Body of pancreas (tissue), 4 donors: Measurements from ENCODE around the gene CRP.

Experiments used
- POLR2A ChIP-seq, 3 donors: fragments of 450-650 bp; IDR thresholded peaks; one replicate each; pipeline ENCODE4 v1.6.1; 2016; ENCODE audit warnings: antibody characterized with exemption in 3 of 3, mild to moderate bottlenecking in 2 of 3
- TF ChIP-seq, protein P1 (sequence below), 7 experiments: fragments of 450-650 bp in 4 of 7; fragments of 200-600 bp in 3 of 7; sonication (generic) in 3 of 7; IDR thresholded peaks; one replicate each; pipeline ENCODE4 v1.5.1; 2016 to 2019; ENCODE audit warnings: antibody characterized with exemption in 7 of 7

DNA sequence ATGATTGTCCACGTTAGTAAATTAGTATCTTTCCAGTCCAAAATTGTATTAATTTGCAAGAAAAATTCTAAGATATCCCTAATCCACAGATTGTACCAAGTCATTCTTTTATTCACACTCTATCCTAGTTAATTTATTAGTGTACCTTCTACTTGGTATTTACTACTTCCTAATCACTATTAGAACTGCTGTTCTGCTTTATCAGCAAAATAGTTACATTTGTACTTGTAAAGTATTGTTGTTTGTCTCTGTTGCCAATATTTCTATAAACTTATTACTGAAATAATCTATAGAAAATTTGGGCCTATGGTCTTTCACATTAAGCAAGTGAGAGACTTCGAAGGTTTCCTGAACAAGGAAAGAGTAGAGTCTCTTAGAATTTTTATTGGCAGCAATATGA, 5.6 kb upstream of the CRP start:
- TF ChIP-seq, protein P1, sequence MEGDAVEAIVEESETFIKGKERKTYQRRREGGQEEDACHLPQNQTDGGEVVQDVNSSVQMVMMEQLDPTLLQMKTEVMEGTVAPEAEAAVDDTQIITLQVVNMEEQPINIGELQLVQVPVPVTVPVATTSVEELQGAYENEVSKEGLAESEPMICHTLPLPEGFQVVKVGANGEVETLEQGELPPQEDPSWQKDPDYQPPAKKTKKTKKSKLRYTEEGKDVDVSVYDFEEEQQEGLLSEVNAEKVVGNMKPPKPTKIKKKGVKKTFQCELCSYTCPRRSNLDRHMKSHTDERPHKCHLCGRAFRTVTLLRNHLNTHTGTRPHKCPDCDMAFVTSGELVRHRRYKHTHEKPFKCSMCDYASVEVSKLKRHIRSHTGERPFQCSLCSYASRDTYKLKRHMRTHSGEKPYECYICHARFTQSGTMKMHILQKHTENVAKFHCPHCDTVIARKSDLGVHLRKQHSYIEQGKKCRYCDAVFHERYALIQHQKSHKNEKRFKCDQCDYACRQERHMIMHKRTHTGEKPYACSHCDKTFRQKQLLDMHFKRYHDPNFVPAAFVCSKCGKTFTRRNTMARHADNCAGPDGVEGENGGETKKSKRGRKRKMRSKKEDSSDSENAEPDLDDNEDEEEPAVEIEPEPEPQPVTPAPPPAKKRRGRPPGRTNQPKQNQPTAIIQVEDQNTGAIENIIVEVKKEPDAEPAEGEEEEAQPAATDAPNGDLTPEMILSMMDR (IDR thresholded peaks at IDR 0.05) = no peak
- no peak for TF ChIP-seq POLR2A (IDR thresholded peaks at IDR 0.05)
